ENCODE data around the gene MITF. TPM values are rescaled to one million over a fixed set of nuclear protein-coding genes. Genes with fewer than 3 reads are reported as not detected.

MITF gene
- total and polyA plus RNA-seq, 7 experiments from 2014 or later = 0.54 to 3.9 (median 1.2) TPM; not detected in 3

GRCh38 chr3:69951616-69952015 is 212.4 kb downstream of the MITF start:
- no peaks in the 10 kb centered on the region for H3K27me3 ChIP-seq (ENCODE audit: control insufficient read depth in 2 of 2, insufficient read depth in 2 of 2, low read length in 2 of 2)
- H3K9me3 ChIP-seq (ENCODE audit: control insufficient read depth in 2 of 3, low read length in 3 of 3) = no peaks in the 10 kb centered on the region
- no peak for DNase-seq
- intact Hi-C loops (cut with micrococcal nuclease) = no loop called here
- CTCF ChIA-PET = no interaction called here
- ATAC-seq = no peak
- H3K27ac ChIP-seq (ENCODE audit: low read depth, low read length) = no peak overlapping the region
- H3K4me3 Mint-ChIP-seq = no peak overlapping the region
- no peak overlapping the region for H3K4me3 ChIP-seq (ENCODE audit: low read length)
- H3K4me1 Mint-ChIP-seq = no peaks in the 10 kb centered on the region
- peaks cover 0 to 5% (median 3%) of the 10 kb centered on the region in 5 donors for H3K27me3 Mint-ChIP-seq
- no peaks in the 10 kb centered on the region for H3K4me1 ChIP-seq (ENCODE audit: control insufficient read depth in 2 of 2, insufficient read depth in 2 of 2, low read length in 2 of 2)
- H3K27ac Mint-ChIP-seq = no peak overlapping the region
- H3K36me3 Mint-ChIP-seq = no peaks in the 10 kb centered on the region
- no peaks in the 10 kb centered on the region for H3K9me3 Mint-ChIP-seq
- POLR2A ChIA-PET = no interaction called here
- no peaks in the 10 kb centered on the region for H3K36me3 ChIP-seq (ENCODE audit: control insufficient read depth in 2 of 3, insufficient read depth in 3 of 3, low read length in 3 of 3)

GRCh38 chr3:69959581-69959980 is 220.3 kb downstream of the MITF start:
- Mint-ChIP-seq H3K27ac (no peak overlapping the region), H3K36me3 (no peaks in the 10 kb centered on the region), H3K4me3 (no peak overlapping the region), H3K4me1 (no peaks in the 10 kb centered on the region), H3K9me3 (no peaks in the 10 kb centered on the region), H3K27me3 (peaks cover 0 to 8% (median 5%) of the 10 kb centered on the region in 5 donors)
- ChIA-PET CTCF (no interaction called here), POLR2A (no interaction called here)
- Histone ChIP-seq H3K4me3 (ENCODE audit: low read length) (no peak overlapping the region), H3K36me3 (ENCODE audit: control insufficient read depth in 2 of 3, insufficient read depth in 3 of 3, low read length in 3 of 3) (no peaks in the 10 kb centered on the region), H3K27me3 (ENCODE audit: control insufficient read depth in 2 of 2, insufficient read depth in 2 of 2, low read length in 2 of 2) (no peaks in the 10 kb centered on the region), H3K9me3 (ENCODE audit: control insufficient read depth in 2 of 3, low read length in 3 of 3) (no peaks in the 10 kb centered on the region), H3K27ac (ENCODE audit: low read depth, low read length) (no peak overlapping the region), H3K4me1 (ENCODE audit: control insufficient read depth in 2 of 2, insufficient read depth in 2 of 2, low read length in 2 of 2) (no peaks in the 10 kb centered on the region)
- no peak for ATAC-seq
- intact Hi-C loops (cut with micrococcal nuclease) = no loop called here
- DNase-seq = no peak

- Histone ChIP-seq H3K27ac (ENCODE audit: low read depth, low read length) (no peak overlapping the region), H3K4me3 (ENCODE audit: low read length) (no peak overlapping the region), H3K36me3 (ENCODE audit: control insufficient read depth in 2 of 3, insufficient read depth in 3 of 3, low read length in 3 of 3) (no peaks in the 10 kb centered on the region), H3K9me3 (ENCODE audit: control insufficient read depth in 2 of 3, low read length in 3 of 3) (no peaks in the 10 kb centered on the region), H3K27me3 (ENCODE audit: control insufficient read depth in 2 of 2, insufficient read depth in 2 of 2, low read length in 2 of 2) (no peaks in the 10 kb centered on the region), H3K4me1 (ENCODE audit: control insufficient read depth in 2 of 2, insufficient read depth in 2 of 2, low read length in 2 of 2) (no peaks in the 10 kb centered on the region)
- Mint-ChIP-seq H3K36me3 (no peaks in the 10 kb centered on the region), H3K27ac (no peak overlapping the region), H3K4me1 (no peaks in the 10 kb centered on the region), H3K27me3 (peaks cover 0 to 8% (median 4%) of the 10 kb centered on the region in 5 donors), H3K4me3 (no peak overlapping the region), H3K9me3 (no peaks in the 10 kb centered on the region)
- DNase-seq (no peak), ATAC-seq (no peak)
- intact Hi-C loops (cut with micrococcal nuclease) = no loop called here
- ChIA-PET CTCF (interaction anchor here (0.6 kb wide), 1 partner anchor 117 kb away, joined by 3 read pairs; no protein-coding TSS in a partner anchor), POLR2A (interaction anchor here (0.6 kb wide), 1 partner anchor 1666 kb away, joined by 3 read pairs; no protein-coding TSS in a partner anchor)
Observed at GRCh38 chr3:69961706-69962439, 222.6 kb downstream of the MITF start.

GRCh38 chr3:69963643-69964042 is 224.4 kb downstream of the MITF start:
- no peak for ATAC-seq
- Histone ChIP-seq H3K27me3 (ENCODE audit: control insufficient read depth in 2 of 2, insufficient read depth in 2 of 2, low read length in 2 of 2) (no peaks in the 10 kb centered on the region), H3K4me1 (ENCODE audit: control insufficient read depth in 2 of 2, insufficient read depth in 2 of 2, low read length in 2 of 2) (no peaks in the 10 kb centered on the region), H3K36me3 (ENCODE audit: control insufficient read depth in 2 of 3, insufficient read depth in 3 of 3, low read length in 3 of 3) (no peaks in the 10 kb centered on the region), H3K27ac (ENCODE audit: low read depth, low read length) (no peak overlapping the region), H3K9me3 (ENCODE audit: control insufficient read depth in 2 of 3, low read length in 3 of 3) (no peaks in the 10 kb centered on the region), H3K4me3 (ENCODE audit: low read length) (no peak overlapping the region)
- Mint-ChIP-seq H3K27ac (no peak overlapping the region), H3K4me1 (no peaks in the 10 kb centered on the region), H3K4me3 (no peak overlapping the region), H3K27me3 (peaks cover 0 to 5% (median 0%) of the 10 kb centered on the region in 5 donors), H3K36me3 (no peaks in the 10 kb centered on the region), H3K9me3 (no peaks in the 10 kb centered on the region)
- ChIA-PET CTCF (no interaction called here), POLR2A (no interaction called here)
- intact Hi-C loops (cut with micrococcal nuclease) = no loop called here
- DNase-seq = no peak

- Mint-ChIP-seq H3K27ac (no peak overlapping the region), H3K27me3 (peaks cover 0 to 4% (median 0%) of the 10 kb centered on the region in 5 donors), H3K4me3 (no peak overlapping the region), H3K9me3 (no peaks in the 10 kb centered on the region), H3K4me1 (no peaks in the 10 kb centered on the region), H3K36me3 (no peaks in the 10 kb centered on the region)
- no peaks in the 10 kb centered on the region for H3K36me3 ChIP-seq (ENCODE audit: control insufficient read depth in 2 of 3, insufficient read depth in 3 of 3, low read length in 3 of 3)
- ChIA-PET CTCF (no interaction called here), POLR2A (no interaction called here)
- DNase-seq (no peak), ATAC-seq (no peak)
- H3K9me3 ChIP-seq (ENCODE audit: control insufficient read depth in 2 of 3, low read length in 3 of 3) = no peaks in the 10 kb centered on the region
- H3K27me3 ChIP-seq (ENCODE audit: control insufficient read depth in 2 of 2, insufficient read depth in 2 of 2, low read length in 2 of 2) = no peaks in the 10 kb centered on the region
- H3K4me1 ChIP-seq (ENCODE audit: control insufficient read depth in 2 of 2, insufficient read depth in 2 of 2, low read length in 2 of 2) = no peaks in the 10 kb centered on the region
- intact Hi-C loops (cut with micrococcal nuclease) = no loop called here
- H3K4me3 ChIP-seq (ENCODE audit: low read length) = no peak overlapping the region
- no peak overlapping the region for H3K27ac ChIP-seq (ENCODE audit: low read depth, low read length)
Observed at GRCh38 chr3:69967156-69967555, 227.9 kb downstream of the MITF start.

GRCh38 chr3:69970827-69971226 is 231.6 kb downstream of the MITF start:
- Mint-ChIP-seq H3K36me3 (no peaks in the 10 kb centered on the region), H3K9me3 (peaks cover 0 to 5% (median 0%) of the 10 kb centered on the region in 11 donors), H3K4me3 (no peak overlapping the region), H3K27ac (no peak overlapping the region), H3K27me3 (peaks cover 0 to 8% (median 6%) of the 10 kb centered on the region in 5 donors), H3K4me1 (no peaks in the 10 kb centered on the region)
- DNase-seq = no peak
- Histone ChIP-seq H3K9me3 (ENCODE audit: control insufficient read depth in 2 of 3, low read length in 3 of 3) (no peaks in the 10 kb centered on the region), H3K36me3 (ENCODE audit: control insufficient read depth in 2 of 3, insufficient read depth in 3 of 3, low read length in 3 of 3) (no peaks in the 10 kb centered on the region), H3K4me3 (ENCODE audit: low read length) (no peak overlapping the region), H3K27ac (ENCODE audit: low read depth, low read length) (no peak overlapping the region), H3K27me3 (ENCODE audit: control insufficient read depth in 2 of 2, insufficient read depth in 2 of 2, low read length in 2 of 2) (no peaks in the 10 kb centered on the region), H3K4me1 (ENCODE audit: control insufficient read depth in 2 of 2, insufficient read depth in 2 of 2, low read length in 2 of 2) (no peaks in the 10 kb centered on the region)
- ChIA-PET CTCF (no interaction called here), POLR2A (no interaction called here)
- intact Hi-C loops (cut with micrococcal nuclease) = no loop called here
- no peak for ATAC-seq

- Histone ChIP-seq H3K4me3 (ENCODE audit: low read length) (no peak overlapping the region), H3K27me3 (ENCODE audit: control insufficient read depth in 2 of 2, insufficient read depth in 2 of 2, low read length in 2 of 2) (no peaks in the 10 kb centered on the region), H3K4me1 (ENCODE audit: control insufficient read depth in 2 of 2, insufficient read depth in 2 of 2, low read length in 2 of 2) (no peaks in the 10 kb centered on the region), H3K36me3 (ENCODE audit: control insufficient read depth in 2 of 3, insufficient read depth in 3 of 3, low read length in 3 of 3) (no peaks in the 10 kb centered on the region), H3K9me3 (ENCODE audit: control insufficient read depth in 2 of 3, low read length in 3 of 3) (no peaks in the 10 kb centered on the region), H3K27ac (ENCODE audit: low read depth, low read length) (no peak overlapping the region)
- DNase-seq = no peak
- Mint-ChIP-seq H3K27me3 (peaks cover 0 to 8% (median 6%) of the 10 kb centered on the region in 5 donors), H3K27ac (no peak overlapping the region), H3K4me3 (no peak overlapping the region), H3K4me1 (no peaks in the 10 kb centered on the region), H3K36me3 (no peaks in the 10 kb centered on the region), H3K9me3 (peaks cover 0 to 17% (median 5%) of the 10 kb centered on the region in 11 donors)
- ChIA-PET CTCF (no interaction called here), POLR2A (no interaction called here)
- intact Hi-C loops (cut with micrococcal nuclease) = no loop called here
- no peak for ATAC-seq
Observed at GRCh38 chr3:69972672-69973071, 233.4 kb downstream of the MITF start.

Measured in naive thymus-derived CD4-positive, alpha-beta T cell (primary cell).